HG03175 (cell line): ENCODE data around the gene POU2AF2.
"Not testable (repeated sequence)": the region's sequence is repeated elsewhere in the genome, so short reads cannot be mapped to it uniquely, and the experiment has no call there.

Source experiments
- ATAC-seq: cut with Tn5 transposase; IDR thresholded peaks from one replicate; pipeline ENCODE4 v1.9.1; 2021; ENCODE audit warnings: mild to moderate bottlenecking, moderate library complexity; ENCODE audit not compliant: unreplicated experiment

POU2AF2 gene

GRCh38 chr11:111253630-111254029 lies 8.1 kb downstream of the POU2AF2 start:
- no peak for ATAC-seq

GRCh38 chr11:111258046-111258445 lies 12.5 kb downstream of the POU2AF2 start:
- ATAC-seq = no peak

- ATAC-seq = no peak
Measured at GRCh38 chr11:111259896-111260295, 14.4 kb downstream of the POU2AF2 start.

- no peak for ATAC-seq
Measured at GRCh38 chr11:111260811-111261210, 15.3 kb downstream of the POU2AF2 start.

- no peak for ATAC-seq
Measured at GRCh38 chr11:111264646-111265045, 19.1 kb downstream of the POU2AF2 start.

- ATAC-seq = no peak
Measured at GRCh38 chr11:111265421-111265820, 19.9 kb downstream of the POU2AF2 start.

- ATAC-seq = not testable (repeated sequence)
Measured at GRCh38 chr11:111268303-111268702, 22.8 kb downstream of the POU2AF2 start.

GRCh38 chr11:111269146-111269868 lies 23.8 kb downstream of the POU2AF2 start:
- ATAC-seq = no peak

- ATAC-seq = no peak
Measured at GRCh38 chr11:111272420-111272819, 26.9 kb downstream of the POU2AF2 start.

GRCh38 chr11:111282562-111283075 lies 37.1 kb downstream of the POU2AF2 start:
- no peak for ATAC-seq

- no peak for ATAC-seq
Measured at GRCh38 chr11:111283945-111284481, 38.5 kb downstream of the POU2AF2 start.

- no peak for ATAC-seq
Measured at GRCh38 chr11:111285189-111286091, 39.9 kb downstream of the POU2AF2 start.

GRCh38 chr11:111291764-111292163 lies 46.2 kb downstream of the POU2AF2 start:
- ATAC-seq = no peak

GRCh38 chr11:111292408-111292807 lies 46.9 kb downstream of the POU2AF2 start:
- not testable (repeated sequence) for ATAC-seq

- no peak for ATAC-seq
Measured at GRCh38 chr11:111296196-111296595, 50.7 kb downstream of the POU2AF2 start.

GRCh38 chr11:111297696-111298095 lies 52.2 kb downstream of the POU2AF2 start:
- ATAC-seq = no peak

- no peak for ATAC-seq
Measured at GRCh38 chr11:111298413-111299100, 53.0 kb downstream of the POU2AF2 start, which contains the start of gene POU2AF3. Gene POU2AF3, plus strand, starts transcription at chr11:111298546. Its CDS starts 36 bp downstream, at chr11:111298582.

GRCh38 chr11:111299101-111300026 lies 53.8 kb downstream of the POU2AF2 start:
- peak; percentile 69 for ATAC-seq

GRCh38 chr11:111300569-111300968 lies 55.0 kb downstream of the POU2AF2 start:
- ATAC-seq = no peak
